ENCODE data around the gene MRGPRE.

The MRGPRE gene

DNA sequence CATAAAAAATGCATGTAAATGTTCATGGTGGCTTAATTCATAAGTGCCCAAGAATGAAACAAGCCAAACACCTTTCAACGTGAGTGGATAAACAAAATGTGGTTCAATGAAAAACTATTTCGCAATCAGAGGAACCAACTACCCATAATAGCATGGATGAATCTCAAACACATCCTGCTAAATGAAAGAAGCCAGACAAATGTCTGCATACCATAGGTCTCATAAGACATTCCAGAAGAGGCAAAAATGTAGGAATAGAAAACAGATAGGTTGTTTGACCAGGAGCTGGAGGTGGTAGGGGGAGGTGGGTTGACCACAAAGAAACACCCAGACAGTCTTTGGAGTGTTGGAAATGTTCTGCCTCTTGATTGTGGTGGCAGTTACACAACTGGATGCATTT, 53.9 kb downstream of the MRGPRE start:
- DNase-seq (ENCODE audit: low read depth, low spot score), result no peak

- no peak for DNase-seq (ENCODE audit: low read depth, low spot score)
These were observed 54.3 kb downstream of the MRGPRE start for GRCh38 chr11:3177931-3178330.
